Stimulated activated CD4-positive, alpha-beta T cell treated with anti-CD3 and anti-CD28 coated beads, Interleukin-4, amount 100 ng/mL, for 1 hour (primary cell): Measurements from ENCODE around the gene FLT4.
A peak's percentile ranks its signal among the peaks of the same experiment; 100 is the strongest.

ENCODE experiments used
- DNase-seq: peaks from one replicate; pipeline ENCODE4 v3.0.0-alpha.2; 2020

The FLT4 gene

DNA sequence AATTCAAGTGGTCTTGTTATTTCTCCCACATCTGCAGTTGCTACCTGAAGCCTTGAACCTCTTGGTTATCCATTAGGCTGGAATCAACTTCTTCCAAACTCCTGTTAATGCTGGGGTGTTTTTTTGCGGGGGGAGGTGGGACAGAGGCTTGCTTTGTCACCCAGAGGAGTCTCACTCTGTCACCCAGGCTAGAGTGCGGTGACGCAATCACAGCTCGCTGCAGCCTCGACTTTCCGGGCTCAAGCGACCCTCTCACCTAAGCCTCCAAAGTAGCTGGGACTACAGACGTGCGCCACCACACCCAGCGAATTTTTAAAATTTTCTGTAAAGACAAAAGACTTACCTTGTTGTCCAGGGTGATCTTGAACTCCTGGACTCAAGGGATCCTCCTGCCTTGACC, 62.5 kb downstream of the FLT4 start:
- DNase-seq = no peak

DNA sequence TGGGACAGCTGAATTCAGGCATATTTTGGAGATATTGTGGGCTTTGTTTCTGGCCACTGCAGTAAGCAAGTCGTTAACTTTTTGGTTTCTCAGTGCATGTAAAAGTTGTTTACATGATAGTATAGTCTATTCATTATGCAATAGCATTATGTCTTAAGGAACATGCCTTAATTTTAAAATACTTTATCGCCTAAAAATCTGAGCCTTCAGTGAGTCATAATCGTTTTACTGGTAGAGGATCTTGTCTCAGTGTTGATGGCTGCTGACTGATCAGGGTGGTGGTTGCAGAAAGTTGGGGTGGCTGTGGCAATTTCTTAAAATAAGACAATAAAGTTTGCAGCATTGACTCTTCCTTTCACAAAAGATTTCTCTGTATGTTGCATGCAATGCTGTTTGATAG, 63.2 kb downstream of the FLT4 start:
- DNase-seq = no peak

DNA sequence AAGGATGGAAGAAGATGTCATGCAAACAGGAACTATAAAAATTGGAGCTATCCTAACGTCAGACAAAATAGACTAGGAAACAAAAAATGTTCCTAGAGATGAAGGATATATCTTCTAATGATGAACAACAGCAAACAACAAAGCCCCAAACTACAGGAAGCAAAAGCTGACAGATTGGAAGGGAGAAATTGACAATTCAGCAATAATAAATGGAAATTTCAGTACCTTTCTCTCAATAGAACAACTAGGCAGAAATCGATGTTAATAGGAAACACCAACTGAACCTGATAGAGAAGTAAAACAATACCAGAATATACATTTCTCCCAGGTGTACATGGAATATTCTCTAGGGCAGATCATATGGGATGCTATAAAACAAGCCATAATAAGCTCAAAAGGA, 65.7 kb downstream of the FLT4 start:
- DNase-seq = no peak

DNA sequence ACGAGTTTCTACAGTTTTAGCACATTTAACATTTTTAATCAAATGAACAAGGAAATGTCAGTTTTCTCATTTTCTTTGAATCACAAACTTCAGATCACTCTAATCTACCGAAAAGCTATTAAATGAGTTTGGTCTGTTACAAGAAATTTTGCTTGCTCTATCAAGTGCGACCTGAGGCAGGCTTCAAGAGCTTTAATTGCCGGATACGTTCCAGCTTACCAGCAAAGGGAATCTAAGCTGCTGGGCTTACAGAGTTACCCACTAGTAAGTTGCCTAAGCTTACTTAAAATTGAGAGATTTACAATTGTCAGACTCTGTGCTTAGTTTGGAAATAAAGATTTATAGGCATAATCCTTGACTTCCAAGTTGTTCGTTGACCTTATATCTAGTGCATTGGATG, 68.7 kb downstream of the FLT4 start:
- no peak for DNase-seq

DNA sequence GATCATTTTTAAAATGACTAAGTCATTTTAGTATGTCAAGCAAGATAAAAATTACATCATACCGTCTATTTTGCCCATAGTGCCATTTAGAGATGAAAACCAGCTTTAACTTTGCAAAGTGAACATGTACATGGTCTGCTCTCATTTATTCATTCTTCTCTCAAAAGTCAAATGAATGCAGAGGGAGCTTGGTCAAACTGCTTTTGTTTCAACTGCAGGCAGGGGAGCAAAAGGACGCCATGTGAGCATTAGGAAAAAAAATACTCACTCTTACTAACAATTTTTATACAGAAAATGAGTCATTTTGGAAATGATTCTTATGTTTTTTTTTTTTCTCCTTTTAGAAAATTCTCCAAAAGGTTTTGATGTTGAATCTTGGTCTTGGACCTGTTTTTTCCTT, 73.8 kb downstream of the FLT4 start:
- no peak for DNase-seq

DNA sequence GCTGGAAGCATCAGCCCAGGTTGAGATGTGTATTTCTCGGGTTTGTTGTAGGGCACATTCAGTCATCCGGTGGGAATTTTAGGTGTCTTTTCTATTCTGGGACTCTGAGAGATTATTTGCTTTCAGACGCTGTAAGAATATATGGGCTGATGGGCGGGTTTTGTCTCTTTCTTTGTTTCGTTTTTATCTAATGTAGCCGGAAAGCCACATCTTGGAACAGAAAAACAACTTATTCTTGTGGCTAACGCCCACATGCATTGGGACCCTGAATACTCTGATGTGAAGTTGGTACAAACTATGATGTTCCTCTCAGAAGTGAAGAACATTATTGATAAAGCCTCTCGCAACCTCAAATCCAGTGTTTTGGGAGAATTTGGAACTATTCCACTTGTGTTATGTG, 80.5 kb downstream of the FLT4 start:
- DNase-seq = no peak

DNA sequence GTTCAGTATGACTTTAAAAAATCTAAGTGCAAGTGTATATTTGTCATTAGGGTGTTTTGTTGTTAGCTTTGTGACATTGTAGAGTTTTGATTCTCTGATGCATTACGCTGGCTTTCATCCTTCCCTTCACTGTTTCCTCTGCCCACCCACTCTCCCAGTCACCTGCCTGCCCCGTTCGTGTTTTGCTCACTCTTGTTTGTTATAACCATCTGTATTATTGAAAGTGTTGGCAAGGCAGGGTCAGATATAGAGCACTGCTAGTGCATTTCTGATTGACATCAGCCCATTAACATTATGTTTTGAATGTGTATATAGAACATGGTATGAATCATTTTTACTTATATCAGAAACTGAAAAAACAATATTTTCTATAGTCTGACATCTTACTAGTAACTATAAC, 85.4 kb downstream of the FLT4 start:
- DNase-seq = peak; percentile 11

DNA sequence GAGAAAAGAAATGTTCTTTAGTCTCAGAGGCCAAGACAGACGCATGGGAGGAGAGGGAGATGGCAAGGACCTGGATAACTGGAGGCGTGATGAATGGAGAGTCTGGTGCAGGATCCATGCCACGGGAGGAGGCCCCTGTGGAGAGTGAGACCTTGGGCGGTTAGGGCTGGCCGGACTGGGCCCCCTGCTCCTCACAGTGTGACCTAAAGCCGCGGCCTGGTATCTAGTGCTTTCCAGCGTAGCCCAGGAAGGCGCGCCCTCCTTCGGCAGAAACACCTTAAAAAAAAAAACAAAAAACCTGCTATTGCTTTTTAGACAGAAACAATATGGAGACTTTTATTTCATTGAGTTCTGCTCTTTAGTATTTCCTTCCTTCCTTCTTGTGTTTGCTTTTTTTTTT, 91.2 kb downstream of the FLT4 start:
- DNase-seq = no peak

DNA sequence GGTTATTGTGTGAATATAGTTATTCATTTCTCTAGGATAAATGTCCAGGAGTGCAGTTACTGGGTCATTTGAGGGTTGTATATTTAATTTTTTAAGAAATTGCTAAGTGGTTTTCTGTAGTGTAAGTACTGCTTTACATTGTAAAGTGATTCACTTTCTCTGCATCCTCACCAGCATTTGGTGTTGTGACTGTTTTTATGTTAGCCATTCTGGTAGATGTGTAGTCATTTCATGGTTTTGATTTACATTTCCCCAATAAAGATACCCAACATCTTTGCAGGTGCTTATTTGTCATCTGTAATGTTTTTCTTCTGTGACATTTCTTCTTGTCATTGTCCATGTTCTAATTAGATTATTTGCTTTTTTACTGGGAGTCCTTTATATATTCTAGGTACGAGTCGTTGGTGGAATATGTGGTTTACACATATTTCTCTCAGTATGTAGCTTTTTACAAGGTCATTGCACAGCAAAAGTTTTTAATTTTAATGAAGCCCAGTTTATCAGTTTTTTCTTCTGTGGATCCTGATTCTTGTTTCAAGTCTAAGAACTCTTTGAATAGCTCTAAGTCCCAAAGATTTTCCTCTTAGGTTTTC, 92.1 kb downstream of the FLT4 start:
- DNase-seq = no peak

DNA sequence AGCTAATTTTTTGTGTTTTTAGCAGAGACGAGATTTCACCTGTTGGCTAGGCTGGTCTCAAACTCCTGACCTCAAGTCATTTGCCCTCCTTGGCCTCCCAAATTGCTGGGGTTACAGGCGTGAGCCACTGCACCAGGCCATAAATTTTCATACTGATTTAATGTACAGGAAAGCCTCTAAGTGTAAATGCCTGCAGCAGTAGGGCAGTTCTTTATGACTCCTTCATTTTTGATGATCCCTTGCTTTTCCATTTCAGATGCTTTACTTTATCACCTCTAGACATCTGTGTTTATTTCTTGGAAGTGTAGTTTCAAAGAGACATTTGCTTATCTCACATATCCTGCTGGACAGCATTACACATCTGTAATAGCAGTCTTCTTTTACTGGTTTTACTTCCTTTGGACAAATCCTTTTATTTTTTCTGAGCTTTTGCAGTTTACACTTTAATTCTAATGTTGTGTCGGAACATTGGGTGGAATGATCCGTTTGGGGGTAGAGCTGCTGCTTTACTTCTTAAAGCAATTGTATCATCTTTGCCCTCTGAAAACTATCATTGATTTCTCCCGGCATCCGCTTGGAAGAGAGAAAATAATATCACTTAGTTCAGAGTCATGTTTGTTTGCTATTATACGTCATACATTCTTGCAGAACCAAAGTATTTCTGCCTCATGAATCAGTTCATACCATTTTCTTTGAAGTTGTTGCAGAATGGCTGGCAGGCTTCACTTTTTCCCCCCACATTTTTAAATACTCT, 94.1 kb downstream of the FLT4 start:
- no peak for DNase-seq

DNA sequence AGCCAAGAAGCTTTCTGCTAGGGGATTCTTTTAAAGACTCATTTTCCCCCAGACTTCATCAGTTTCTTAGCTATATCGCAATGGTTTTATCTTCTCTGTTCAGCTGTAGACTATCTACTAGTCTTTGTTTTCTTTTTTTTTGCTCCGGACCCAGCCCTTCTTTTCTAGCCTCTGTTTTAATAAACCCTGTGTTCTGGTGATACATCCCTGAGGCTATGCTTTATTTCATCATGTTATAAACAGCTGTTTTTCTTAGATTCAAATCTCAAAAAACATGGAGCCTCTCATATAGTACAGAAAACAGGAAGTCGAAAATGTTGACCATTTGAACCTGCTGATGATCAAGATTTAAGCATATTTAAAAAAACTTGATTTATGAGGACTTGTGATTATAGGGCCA, 95.9 kb downstream of the FLT4 start:
- DNase-seq = no peak
